GM18498 (cell line): ENCODE data around the gene TCHP.
"Not testable (repeated sequence)": the region's sequence is repeated elsewhere in the genome, so short reads cannot be mapped to it uniquely, and the experiment has no call there.

ENCODE experiments used
- ATAC-seq: cut with Tn5 transposase; IDR thresholded peaks from one replicate; pipeline ENCODE4 v1.9.1; 2021; ENCODE audit warnings: mild to moderate bottlenecking, moderate library complexity; ENCODE audit not compliant: unreplicated experiment

TCHP gene

GRCh38 chr12:109910254-109910968 is 10.3 kb downstream of the TCHP start:
- no peak for ATAC-seq

- ATAC-seq = no peak
Observed at GRCh38 chr12:109910969-109911348, 10.9 kb downstream of the TCHP start.

GRCh38 chr12:109912855-109913321 is 12.8 kb downstream of the TCHP start:
- no peak for ATAC-seq

GRCh38 chr12:109914461-109914860 is 14.4 kb downstream of the TCHP start:
- ATAC-seq = no peak

- no peak for ATAC-seq
Observed at GRCh38 chr12:109915171-109916040, 15.3 kb downstream of the TCHP start.

- ATAC-seq = no peak
Observed at GRCh38 chr12:109916045-109916444, 16.0 kb downstream of the TCHP start.

GRCh38 chr12:109919456-109919855 is 19.4 kb downstream of the TCHP start:
- ATAC-seq = no peak

- no peak for ATAC-seq
Observed at GRCh38 chr12:109920261-109920780, 20.2 kb downstream of the TCHP start.

GRCh38 chr12:109921982-109922381 is 21.9 kb downstream of the TCHP start:
- no peak for ATAC-seq

- no peak for ATAC-seq
Observed at GRCh38 chr12:109923038-109923437, 23.0 kb downstream of the TCHP start.

GRCh38 chr12:109923481-109924245 is 23.6 kb downstream of the TCHP start:
- no peak for ATAC-seq

GRCh38 chr12:109925185-109925840 is 25.2 kb downstream of the TCHP start:
- no peak for ATAC-seq

GRCh38 chr12:109926016-109926415 is 25.9 kb downstream of the TCHP start:
- no peak for ATAC-seq

- ATAC-seq = no peak
Observed at GRCh38 chr12:109926488-109927210, 26.6 kb downstream of the TCHP start.

GRCh38 chr12:109927622-109928021 is 27.5 kb downstream of the TCHP start:
- ATAC-seq = no peak

- ATAC-seq = no peak
Observed at GRCh38 chr12:109928058-109928656, 28.1 kb downstream of the TCHP start.

GRCh38 chr12:109929326-109929725 is 29.3 kb downstream of the TCHP start:
- ATAC-seq = not testable (repeated sequence)

- ATAC-seq = no peak
Observed at GRCh38 chr12:109930028-109930800, 30.1 kb downstream of the TCHP start.

GRCh38 chr12:109931143-109931542 is 31.1 kb downstream of the TCHP start:
- no peak for ATAC-seq
